Measurements from ENCODE around the gene CD68. TPM values are rescaled to one million over a fixed set of nuclear protein-coding genes. Genes with fewer than 3 reads are reported as not detected.

Gene CD68
- total RNA-seq, 1 experiment from 2014 or later, result 1.8 TPM

DNA sequence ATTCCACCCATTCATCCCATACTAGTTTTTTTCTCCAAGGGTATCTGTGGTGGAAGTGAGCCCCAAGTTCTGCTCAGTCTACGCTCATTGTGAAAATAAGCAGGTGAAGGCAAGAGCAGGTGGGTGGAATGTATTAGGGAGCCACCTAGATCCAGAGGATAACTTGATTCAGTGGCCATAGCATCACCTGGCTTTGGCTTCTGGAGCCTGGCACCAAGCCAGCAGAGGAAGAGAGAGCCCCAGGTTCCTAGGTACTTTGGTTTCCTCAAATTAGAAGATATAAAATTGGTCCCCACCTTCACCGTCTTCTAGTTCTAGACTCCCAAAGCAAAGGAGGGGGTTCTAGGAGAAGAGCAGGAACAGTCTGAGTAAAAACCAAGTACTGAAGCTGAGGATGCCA, 31.2 kb downstream of the CD68 start:
- POLR2A ChIA-PET (ENCODE audit: low non-redundant PET), result no interaction called here

DNA sequence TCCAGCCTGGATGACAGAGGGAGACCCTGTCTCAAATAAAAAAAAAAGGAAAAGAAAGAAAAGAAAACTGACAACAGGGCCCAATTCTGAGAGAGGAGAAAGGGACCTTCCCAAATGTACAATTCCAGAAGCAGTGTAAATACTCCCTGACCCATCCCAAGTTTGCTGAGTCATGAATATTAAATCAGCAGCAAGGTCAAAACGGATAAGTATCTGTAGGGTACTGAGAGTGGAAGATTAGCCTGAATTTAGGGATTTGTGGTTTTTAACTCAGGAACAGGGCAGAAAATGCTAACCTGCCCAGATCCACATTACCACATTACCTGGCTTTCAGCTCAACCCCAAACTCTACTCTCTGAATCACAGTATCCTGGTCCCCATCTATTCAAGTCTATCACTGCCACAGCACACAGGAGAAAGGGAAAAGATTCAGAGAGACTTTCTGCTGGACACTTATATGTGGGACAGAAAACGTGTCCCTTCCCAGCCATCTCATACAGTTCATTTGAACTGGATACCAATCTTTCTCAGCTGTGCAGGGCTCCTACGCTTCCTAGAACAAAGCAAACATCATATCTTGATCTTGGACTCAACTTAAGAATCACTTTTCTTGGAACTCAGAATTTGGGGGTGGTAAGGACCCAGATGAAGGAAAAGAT, 32.3 kb downstream of the CD68 start:
- H3K27me3 ChIP-seq (replicated peaks; ENCODE audit: insufficient read depth, low read depth, low read length, poor library complexity), result no peaks in the 10 kb centered on the region
- no peaks in the 10 kb centered on the region for H3K9me3 ChIP-seq (ENCODE audit: low read depth, low read length, poor library complexity, severe bottlenecking)
- peaks cover 20% of the 10 kb centered on the region for H3K4me1 ChIP-seq (ENCODE audit: insufficient read depth, low read length, poor library complexity, severe bottlenecking)
- POLR2A ChIA-PET (ENCODE audit: low non-redundant PET), result no interaction called here
- CTCF ChIA-PET, result interaction anchor here (1.3 kb wide), 1 partner anchor 76 kb away, joined by 3 read pairs; the partner anchor contains the start of gene WRAP53
- peak overlapping the region; percentile 55 for H3K27ac ChIP-seq (ENCODE audit: low read depth, low read length, poor library complexity, severe bottlenecking)
- BruUV-seq (replicated peaks), result no TSS peak
- intact Hi-C loops (cut with micrococcal nuclease; ENCODE audit: unreplicated experiment), result no loop called here
- no peak for TF ChIP-seq EZH2 (IDR thresholded peaks at IDR 0.05; ENCODE audit: borderline replicate concordance, low read depth, low read length, poor library complexity, severe bottlenecking)
- no peak for TF ChIP-seq CTCF (conservative IDR thresholded peaks at IDR 0.05; ENCODE audit: low read depth, low read length)
- peak overlapping the region; percentile 92 for H3K4me3 ChIP-seq (ENCODE audit: low read depth, low read length, poor library complexity, severe bottlenecking)
- no peak for DNase-seq (ENCODE audit: low spot score)
- H3K36me3 ChIP-seq (ENCODE audit: insufficient read depth, low read length, poor library complexity, severe bottlenecking), result peaks cover 11% of the 10 kb centered on the region

More for the DNA sequence above, 31.2 kb downstream of the CD68 start:
- Histone ChIP-seq H3K4me3 (ENCODE audit: low read depth, low read length, poor library complexity, severe bottlenecking) (no peak overlapping the region), H3K27ac (ENCODE audit: low read depth, low read length, poor library complexity, severe bottlenecking) (no peak overlapping the region), H3K36me3 (ENCODE audit: insufficient read depth, low read length, poor library complexity, severe bottlenecking) (peaks cover 19% of the 10 kb centered on the region), H3K9me3 (ENCODE audit: low read depth, low read length, poor library complexity, severe bottlenecking) (no peaks in the 10 kb centered on the region), H3K4me1 (ENCODE audit: insufficient read depth, low read length, poor library complexity, severe bottlenecking) (peaks cover 20% of the 10 kb centered on the region), H3K27me3 (replicated peaks; ENCODE audit: insufficient read depth, low read depth, low read length, poor library complexity) (no peaks in the 10 kb centered on the region)
- no peak for TF ChIP-seq CTCF (conservative IDR thresholded peaks at IDR 0.05; ENCODE audit: low read depth, low read length)
- TF ChIP-seq EZH2 (IDR thresholded peaks at IDR 0.05; ENCODE audit: borderline replicate concordance, low read depth, low read length, poor library complexity, severe bottlenecking), result no peak
- BruUV-seq (replicated peaks), result no TSS peak
- intact Hi-C loops (cut with micrococcal nuclease; ENCODE audit: unreplicated experiment), result no loop called here
- no peak for DNase-seq (ENCODE audit: low spot score)
- CTCF ChIA-PET, result no interaction called here

DNA sequence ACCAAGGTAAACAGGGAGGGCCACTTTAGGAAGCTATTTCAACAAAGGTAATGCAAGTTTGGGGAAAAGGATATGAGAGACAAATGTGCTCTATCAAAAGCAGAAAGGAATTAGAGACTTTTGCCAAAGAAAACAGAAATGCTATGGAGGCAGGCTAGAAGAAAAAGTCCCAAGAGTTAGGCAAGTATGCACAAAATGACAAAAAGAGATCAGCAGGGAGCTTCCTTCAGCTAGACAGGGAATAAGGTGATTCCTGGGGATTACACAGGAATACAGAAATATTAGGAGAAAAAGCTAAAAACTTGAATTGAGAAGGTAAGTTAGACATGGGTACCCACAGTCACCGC, 32.8 kb downstream of the CD68 start:
- H3K36me3 ChIP-seq (ENCODE audit: insufficient read depth, low read length, poor library complexity, severe bottlenecking), result peaks cover 11% of the 10 kb centered on the region

More for the DNA sequence above, 32.8 kb downstream of the CD68 start:
- TF ChIP-seq EZH2 (IDR thresholded peaks at IDR 0.05; ENCODE audit: borderline replicate concordance, low read depth, low read length, poor library complexity, severe bottlenecking), result no peak
- TF ChIP-seq CTCF (conservative IDR thresholded peaks at IDR 0.05; ENCODE audit: low read depth, low read length), result no peak
- BruUV-seq (replicated peaks), result no TSS peak
- no peaks in the 10 kb centered on the region for H3K27me3 ChIP-seq (replicated peaks; ENCODE audit: insufficient read depth, low read depth, low read length, poor library complexity)
- no peak for DNase-seq (ENCODE audit: low spot score)
- peaks cover 20% of the 10 kb centered on the region for H3K4me1 ChIP-seq (ENCODE audit: insufficient read depth, low read length, poor library complexity, severe bottlenecking)
- POLR2A ChIA-PET (ENCODE audit: low non-redundant PET), result no interaction called here
- no peaks in the 10 kb centered on the region for H3K9me3 ChIP-seq (ENCODE audit: low read depth, low read length, poor library complexity, severe bottlenecking)
- H3K27ac ChIP-seq (ENCODE audit: low read depth, low read length, poor library complexity, severe bottlenecking), result peak overlapping the region; percentile 55
- peak overlapping the region; percentile 92 for H3K4me3 ChIP-seq (ENCODE audit: low read depth, low read length, poor library complexity, severe bottlenecking)
- CTCF ChIA-PET, result interaction anchor here (1.3 kb wide), 1 partner anchor 76 kb away, joined by 3 read pairs; the partner anchor contains the start of gene WRAP53
- intact Hi-C loops (cut with micrococcal nuclease; ENCODE audit: unreplicated experiment), result no loop called here
